CD4-positive, alpha-beta T cell treated with Interferon gamma for 1 hour (primary cell): ENCODE measurements around the gene CHSY3.

ENCODE experiments used
- DNase-seq: peaks from one replicate; pipeline ENCODE4 v3.0.0-alpha.2; 2020

CHSY3 gene

DNA sequence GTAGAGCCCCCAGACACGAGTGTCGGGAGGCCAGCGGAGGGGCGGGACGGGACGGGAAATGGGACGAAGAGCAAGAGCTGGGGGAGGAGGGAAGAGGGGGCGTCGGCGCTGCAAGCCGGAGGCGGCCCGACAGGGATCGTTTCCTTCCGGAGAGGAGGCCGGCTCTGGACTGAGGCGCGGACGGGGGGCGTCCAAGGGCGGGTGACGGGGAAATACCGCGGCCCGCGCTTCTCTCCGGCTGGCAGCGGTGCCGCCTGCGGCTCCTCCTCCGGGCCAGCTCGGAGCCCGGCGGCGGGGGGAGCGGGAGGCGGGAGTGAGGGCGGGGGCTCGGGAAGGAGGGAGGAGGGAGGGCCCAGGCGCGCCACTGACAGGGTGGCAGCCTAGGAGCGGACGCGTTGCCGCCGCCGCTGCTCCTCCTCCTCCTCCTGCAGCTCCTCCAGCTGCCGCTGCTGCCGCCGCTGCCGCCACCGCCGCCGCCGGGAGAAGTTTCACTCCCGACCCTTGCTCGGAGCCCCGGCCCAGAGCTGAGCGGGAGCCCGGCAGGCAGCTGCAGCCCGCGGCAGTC is at the start of gene CHSY3:
Gene CHSY3 (plus strand): TSS at position 364 of the 565 bp plus-strand sequence.
- DNase-seq, result no peak

DNA sequence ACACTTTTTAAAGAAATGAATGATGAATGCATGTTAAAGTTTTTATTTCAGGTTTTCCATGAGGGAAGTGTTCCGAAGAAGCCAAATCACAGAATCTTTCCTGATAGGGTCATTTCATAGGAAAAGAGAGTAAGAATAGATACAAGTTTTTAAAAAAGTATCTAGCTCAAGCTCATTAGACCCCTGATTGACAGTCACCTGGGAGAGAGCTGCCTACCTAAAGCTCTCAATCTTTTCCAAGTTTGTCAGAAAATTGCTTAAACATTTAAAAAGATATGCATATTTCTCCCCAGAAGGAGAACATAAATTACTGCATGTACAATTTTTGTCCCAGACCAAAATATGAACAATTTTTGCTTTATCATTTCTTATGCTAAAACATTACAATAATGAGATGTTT is 47.9 kb upstream of the CHSY3 start:
- DNase-seq, result no peak

DNA sequence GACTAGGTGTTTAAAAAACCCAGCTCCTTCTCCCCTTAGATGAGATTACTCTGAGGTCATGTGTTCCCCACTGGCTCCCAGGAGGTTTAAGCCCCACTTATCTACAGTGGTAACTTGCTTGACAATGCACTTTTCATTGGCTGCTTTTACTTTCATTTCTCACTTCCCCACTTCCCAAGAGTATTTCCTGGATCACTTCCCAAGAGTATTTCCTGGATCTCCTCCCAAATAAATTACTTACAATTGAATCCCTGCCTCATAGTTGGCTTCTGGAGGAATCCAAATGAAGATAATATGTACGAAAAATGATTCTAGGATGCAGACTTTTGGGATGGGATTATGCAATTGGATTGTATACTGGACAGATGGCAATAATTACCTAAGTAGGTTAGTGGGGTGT is 47.1 kb upstream of the CHSY3 start:
- no peak for DNase-seq

DNA sequence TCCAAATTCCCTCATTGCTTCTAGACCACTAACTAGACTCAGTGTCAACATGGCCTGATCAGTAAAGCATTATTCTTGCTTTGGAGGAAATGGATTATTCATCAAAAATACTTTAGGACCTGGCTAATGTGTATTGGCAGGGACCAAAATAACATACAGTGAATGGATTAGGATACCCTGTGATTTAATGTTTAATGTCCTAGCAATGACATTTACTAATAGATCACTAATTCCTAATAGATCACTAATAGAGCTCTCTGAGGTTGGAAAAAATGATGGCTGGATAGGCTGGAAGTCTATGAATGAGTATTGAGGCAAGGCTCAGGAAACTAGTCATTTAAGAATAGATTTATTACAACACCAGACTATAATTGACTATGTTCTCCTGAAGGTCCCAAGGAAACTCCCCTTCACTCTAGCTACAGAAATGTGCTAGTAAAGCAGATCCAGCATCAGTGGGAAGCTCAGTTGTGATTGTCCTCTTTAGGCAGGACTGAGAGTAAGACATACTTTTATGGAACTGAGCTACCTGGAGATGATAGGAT is 46.1 kb upstream of the CHSY3 start:
- DNase-seq, result no peak

DNA sequence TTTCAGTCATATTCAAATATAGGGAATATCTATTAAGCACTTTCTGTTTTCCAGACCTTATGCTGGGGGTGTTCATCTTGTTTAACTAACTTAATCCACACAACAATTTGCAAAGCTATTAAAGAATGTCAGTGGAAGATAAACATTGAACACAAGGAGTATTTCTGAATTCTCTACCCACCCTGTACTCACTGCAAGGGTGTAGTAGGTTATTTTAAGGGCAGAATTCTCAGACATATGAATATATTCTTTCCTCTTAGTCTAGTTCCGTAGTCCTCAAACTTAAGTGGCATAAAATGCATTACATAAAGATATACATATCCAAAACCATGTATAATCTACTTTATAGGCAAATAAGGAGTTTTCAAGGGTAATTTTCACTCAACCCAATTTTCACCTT is 19.9 kb upstream of the CHSY3 start:
- DNase-seq, result no peak

DNA sequence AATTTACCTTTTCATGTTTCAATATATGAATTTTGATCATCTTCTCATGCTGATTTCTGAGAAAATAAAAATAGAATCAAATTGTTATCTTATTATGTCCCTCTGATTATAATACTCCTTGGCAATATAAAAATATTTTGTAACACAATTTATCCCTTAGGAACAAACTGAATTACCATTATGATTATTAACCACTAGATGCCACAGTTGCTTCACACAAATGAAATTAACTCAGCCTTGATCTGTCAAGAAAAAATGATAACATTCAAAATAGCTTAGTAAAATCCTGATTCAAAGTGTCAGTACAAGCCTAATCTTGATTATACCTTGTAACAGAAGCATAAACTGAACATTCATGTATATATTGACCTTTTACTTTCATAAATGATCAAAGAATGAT is 4.8 kb upstream of the CHSY3 start:
- DNase-seq, result no peak

DNA sequence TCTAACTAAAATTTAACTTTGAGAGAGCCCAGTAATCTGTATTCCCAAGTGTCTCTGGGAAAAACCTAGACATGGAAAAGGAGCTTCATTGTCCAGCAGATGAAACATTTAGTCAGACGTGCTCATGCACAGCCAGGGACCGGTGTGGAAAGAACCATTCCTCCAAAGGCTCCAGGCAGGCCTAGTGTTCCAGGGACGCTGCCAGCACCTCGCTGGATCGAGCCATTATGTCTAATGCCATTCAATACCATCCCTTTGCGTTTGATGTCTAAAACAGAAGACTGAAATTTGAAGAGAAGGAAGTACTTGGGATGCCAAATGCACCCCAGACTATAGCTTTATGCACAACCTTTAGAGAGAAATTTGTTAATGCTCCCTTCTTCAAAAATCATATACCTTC is 1.4 kb upstream of the CHSY3 start:
- DNase-seq, result no peak

DNA sequence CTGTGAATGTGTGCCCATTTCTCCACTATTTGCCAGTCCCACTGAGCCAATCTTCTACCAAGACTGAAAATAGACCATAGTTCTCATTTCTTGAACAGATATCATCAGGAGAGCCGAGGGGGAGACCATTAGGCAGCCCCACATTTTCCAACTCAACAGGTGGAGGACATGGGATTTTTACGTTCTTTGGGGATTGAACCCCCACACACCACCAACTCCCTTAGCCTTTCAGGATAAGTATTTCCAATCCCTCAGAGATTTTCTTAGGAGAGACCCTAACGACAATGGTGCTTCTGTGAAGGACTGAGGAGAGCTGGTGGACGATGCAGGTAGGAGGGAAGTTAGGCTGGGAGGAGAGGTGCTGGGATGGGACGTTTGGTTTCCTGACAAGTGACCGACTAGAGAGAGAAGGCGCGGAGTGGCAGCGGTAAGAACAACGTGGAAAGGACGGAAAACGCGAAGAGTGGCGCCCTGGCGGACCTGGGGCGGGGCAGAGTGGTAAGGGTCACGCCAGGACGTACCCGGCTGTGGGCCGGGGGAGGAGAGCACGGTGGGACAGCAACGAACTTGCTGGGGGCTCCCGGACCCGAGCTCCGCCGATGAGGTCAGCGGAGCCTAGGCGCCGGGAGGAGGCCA is 681 bp upstream of the CHSY3 start:
- no peak for DNase-seq

DNA sequence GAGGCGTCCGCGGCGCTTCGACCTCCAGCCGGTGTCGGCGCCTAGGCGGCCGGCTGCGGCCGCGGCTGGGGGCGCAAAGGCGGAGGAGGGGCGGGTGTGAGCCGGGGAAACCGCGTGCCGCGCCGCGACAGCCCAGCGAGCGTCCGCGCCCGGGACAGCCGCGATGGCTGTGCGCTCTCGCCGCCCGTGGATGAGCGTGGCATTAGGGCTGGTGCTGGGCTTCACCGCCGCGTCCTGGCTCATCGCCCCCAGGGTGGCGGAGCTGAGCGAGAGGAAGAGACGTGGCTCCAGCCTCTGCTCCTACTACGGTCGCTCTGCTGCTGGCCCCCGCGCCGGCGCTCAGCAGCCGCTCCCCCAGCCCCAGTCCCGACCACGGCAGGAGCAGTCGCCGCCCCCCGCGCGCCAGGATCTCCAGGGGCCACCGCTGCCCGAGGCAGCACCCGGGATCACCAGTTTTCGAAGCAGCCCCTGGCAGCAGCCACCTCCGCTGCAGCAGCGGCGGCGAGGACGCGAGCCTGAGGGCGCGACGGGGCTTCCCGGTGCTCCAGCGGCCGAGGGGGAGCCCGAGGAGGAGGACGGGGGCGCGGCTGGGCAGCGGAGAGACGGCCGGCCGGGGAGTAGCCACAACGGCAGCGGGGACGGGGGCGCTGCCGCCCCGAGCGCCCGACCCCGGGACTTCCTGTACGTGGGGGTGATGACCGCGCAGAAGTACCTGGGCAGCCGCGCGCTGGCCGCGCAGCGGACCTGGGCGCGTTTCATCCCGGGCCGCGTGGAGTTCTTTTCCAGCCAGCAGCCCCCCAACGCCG is 605 bp downstream of the CHSY3 start:
- DNase-seq, result no peak

DNA sequence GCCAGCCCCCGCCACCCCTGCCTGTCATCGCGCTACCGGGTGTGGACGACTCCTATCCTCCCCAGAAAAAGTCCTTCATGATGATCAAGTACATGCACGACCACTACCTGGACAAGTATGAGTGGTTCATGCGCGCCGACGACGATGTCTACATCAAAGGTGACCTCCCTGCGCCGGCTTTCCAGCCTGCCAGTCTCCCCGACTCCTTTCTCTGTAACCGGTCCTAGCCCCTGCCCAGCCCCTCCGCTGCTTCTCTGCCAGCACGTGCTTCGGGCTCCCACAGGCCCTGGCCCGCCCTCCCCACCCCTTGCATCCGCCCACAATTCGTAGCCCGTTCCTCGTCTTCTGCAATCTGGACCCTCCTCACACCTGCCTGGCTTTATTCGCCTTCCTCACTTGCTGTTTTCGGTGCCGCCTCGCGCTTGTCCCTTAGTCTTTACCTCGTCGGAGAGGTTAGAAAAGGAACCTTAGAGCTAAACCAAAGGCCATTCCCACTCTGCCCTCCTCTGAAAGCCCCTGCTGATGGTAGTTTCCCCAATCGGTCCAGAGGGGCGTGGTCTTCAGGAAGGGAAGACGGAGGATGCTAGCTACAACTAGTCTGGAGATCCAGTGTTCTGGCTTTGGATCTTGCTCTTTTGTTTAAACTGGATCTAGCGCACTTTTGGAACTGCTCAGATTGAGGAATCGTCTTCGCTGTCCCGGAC is 1.4 kb downstream of the CHSY3 start:
- DNase-seq, result no peak

DNA sequence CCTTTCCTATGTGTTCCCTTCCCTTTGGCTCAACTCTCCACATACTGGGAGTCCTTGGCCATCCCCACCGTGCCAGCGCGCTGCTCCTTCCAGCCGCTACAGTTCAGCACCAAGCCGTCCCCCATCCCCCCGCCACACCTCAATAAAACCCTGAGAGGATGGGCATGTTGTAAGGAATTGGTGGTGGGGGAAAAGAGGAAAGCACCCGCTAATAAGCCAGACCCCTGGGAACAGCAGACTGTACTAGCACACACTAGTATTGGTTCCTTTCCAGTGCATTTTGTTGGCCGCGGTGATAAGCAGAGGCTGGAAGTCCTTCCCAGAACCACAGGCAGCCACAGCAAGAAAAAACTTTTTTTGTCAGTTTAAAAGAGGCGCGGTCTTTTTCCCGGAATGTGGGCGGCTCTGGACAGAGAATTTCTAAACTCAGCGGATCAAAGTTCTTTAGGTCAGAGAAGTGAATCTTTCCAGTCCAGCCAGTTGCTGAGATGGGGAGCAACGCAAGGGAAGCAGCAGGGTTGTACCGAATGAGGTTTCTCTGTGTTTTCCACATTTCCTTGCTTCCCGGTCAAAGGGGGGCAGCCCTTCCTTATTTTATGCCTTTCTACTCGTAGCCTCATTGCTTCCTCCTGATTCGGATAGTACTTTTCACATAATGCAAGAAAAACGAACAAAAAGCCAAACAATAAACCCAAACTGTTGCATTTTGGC is 2.1 kb downstream of the CHSY3 start:
- DNase-seq, result no peak

DNA sequence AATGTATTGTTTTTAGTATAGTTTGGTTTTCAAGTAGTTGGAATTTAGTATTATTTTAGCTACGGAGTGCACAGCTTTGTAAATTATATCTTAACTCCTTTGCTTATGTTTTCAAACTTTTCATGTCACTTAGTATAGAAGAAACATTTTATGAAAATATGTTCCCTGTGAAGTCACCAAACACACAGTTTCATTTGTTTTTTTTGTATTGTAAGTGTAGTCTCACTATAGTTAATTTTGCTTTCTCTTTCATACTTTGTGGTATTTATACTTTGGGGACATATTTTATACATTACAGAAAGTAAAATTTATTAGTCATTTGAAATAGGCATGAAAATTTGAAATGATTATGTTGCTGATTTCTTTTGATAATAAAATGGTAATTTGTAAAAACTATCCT is 5.0 kb downstream of the CHSY3 start:
- DNase-seq, result no peak

DNA sequence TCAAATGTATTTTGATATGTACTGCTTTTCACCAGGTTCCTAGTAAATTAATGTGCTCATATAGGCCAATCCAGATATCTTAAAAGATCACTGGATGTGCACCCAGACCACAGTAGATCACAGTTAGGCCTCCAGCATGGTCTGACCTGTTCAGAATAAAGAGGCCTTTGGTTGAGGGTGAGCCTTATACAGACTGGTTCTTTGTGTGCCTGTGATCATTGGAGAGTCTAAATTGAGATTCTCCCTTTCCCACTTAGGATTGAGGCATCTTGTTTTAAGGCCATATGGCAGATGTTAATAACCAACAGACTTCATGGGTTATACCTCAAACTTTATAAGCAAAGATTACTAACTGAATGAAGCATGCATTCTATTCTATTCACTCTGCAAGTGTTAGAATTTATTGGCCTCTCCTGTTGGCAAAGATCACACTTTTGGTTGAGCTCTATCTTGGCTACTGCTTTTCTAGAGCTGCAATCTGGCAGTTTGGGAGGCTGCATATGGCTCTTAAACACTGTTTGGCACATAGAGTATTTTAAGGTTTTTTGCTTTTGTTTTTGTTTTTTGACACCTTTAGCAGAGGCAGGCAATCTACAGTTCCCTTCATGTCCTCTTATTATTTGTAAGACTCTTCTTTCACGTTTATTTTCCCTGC is 8.5 kb downstream of the CHSY3 start:
- DNase-seq, result no peak

DNA sequence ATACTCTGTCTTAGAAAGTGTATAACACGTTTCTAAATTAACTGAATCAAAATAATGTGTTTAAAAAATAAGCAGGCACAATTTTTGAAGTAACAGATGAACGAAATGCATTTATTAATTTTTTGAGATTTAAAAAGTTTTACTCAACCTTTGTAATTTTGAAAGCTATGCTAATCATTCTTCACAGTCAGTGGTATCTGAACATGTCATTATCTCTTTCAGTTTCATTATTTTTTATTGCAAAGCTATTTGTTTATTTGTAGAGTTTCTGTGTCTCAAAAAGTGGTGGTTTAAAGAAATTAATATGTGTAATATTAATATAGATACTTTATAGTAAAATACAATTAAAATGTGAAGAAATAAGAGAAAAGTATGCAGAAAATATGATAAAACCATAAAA is 11.2 kb downstream of the CHSY3 start:
- no peak for DNase-seq

DNA sequence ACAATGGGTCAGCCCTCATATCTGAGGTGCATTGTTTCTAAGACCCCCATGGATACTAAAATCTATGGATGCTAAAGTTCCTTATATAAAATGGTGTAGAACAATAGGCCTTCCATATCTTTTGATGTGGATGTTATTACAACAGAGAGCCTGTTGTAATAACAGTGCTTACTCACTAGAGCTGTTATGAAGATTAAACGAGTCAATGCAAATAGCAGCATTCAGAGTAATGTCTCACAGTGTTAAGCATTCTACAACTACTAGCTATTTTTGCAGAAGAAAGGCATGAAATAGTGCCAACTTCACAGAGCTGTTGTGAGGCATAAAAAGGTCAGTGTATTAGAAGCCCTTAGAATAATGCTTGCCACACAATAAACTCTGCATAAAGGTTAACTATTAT is 13.0 kb downstream of the CHSY3 start:
- no peak for DNase-seq

DNA sequence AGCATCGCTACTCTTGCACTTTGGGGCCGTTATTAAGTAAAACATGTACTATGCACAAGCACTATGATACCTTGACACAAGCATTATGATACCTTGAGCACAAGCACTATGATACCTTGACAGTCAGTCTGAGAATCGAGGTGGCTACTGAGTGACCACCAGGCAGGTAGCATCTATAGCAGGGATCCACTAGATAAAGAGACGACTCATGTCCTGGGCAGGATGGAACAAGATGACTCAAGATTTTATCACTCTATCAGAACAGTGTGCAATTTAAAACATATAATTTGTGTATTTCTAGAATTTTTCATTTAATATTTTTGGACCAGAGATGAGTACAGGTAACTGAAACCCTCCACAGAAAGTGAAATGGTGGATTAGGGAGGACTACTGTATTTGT is 16.9 kb downstream of the CHSY3 start:
- DNase-seq, result no peak

DNA sequence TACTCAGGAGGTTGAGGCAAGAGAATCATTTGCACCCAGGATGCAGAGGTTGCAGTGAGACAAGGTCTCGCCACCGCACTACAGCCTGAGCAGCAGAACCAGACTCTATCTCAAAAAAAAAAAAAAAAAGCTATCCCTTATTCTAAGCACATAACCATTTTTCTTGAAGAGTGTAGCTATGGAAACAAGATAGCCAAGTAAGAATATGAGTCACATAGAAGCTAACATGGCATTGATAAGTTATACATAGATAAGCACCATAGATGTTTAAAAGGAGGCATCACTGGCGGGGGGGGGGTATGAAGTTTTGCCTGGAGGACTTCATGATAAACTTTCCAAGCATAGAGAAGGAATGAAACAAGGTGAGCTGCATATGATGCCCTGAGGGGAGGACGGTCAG is 26.0 kb downstream of the CHSY3 start:
- no peak for DNase-seq

DNA sequence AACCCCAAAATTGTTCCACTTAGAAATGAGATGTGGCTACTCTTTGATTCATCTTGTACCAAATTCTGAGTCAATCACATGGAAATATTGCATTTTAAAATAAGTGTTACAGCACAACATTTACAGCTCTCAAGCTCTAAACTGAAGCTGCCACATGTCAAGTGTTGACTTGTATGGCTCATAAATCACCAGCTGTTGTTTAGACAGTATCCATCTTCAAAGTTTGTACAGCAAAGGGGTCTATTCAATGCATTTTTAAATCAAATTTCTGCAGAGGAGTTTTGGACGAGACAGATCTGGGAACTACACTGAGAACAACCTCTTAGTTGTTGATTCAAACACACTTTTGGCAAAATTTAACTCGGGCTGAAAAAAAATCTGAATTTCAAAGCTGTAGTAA is 31.4 kb downstream of the CHSY3 start:
- no peak for DNase-seq

DNA sequence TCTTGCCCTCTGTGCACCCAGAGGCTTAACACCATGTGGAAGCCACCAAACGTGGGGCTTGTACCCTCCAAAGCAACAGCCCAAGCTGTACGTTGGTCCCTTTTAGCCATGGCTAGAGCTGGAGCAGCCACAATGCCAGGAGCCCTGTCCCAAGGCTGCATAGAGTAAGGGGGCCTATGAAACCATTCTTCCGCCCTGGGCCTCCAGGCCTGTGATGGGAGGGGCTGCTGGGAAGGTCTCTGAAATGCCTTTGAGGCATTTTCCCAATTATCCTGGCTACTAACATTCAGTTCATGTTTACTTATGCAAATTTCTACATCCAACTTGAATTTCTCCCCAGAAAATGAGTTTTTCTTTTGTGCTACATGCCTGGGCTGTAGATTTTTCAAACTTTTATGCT is 33.8 kb downstream of the CHSY3 start:
- DNase-seq, result no peak

DNA sequence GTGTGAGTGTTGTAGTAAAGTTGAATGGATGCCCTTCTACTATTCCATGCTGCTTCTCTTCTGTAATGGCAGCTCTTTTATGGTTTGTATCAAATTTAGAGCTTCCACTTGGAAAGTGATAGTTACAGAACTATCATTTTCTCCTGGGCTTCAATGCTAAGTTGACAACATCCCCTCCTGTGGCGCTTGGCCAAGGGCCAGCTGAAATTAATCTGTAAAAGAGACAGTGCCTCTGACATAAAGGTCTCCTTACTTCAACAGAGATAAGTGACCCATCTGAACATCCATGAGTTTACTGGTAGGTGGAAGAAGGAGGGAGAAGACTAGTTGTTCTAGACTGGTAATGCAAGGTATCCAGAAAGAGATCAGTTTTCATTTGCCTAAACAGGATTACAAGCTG is 39.7 kb downstream of the CHSY3 start:
- no peak for DNase-seq

DNA sequence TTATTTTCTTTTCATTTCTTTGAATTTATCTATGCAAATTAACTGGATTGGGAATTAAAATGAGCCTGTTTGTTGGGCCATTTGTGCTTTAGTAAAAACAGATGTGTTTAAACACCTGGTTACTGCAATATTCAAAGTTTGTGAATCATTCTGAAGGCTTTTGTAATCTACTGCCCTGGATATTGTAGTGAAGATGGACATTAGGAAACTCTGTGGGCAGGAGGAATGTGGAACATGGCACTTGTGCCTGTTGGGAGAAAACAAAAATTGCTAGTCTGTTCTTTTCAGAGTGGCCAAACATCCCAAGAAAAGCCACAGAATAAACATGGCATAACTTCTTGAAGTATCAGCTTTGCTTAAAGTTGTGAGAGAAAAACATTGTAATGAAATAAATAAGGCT is 40.8 kb downstream of the CHSY3 start:
- no peak for DNase-seq

DNA sequence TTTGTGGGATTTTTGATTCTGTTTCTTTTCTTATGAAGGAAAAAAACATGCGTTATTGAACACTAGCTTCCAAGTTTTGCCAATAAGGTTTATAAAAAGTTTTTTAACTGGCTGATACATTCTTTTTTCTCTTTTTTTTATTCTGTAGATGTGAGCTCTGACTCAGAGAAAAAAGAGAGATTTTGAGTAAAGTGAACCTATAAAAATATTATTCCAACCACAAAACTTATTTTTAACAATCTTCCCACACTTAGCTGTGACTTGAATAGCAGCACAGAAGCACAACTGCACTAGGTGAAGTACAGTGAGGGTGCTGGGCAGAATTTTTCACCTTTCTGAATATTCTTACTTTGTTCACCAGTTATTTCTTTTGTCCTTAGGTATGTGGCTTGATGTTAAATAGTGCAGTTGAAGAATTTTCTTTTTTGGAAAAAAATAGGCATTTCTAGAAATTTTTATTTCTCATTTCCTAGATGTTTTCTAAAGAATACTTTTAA is 41.6 kb downstream of the CHSY3 start:
- no peak for DNase-seq
